Smooth muscle cell of bladder (primary cell): ENCODE data around the gene ITGA8. TPM values are rescaled to one million over a fixed set of nuclear protein-coding genes. Genes with fewer than 3 reads are reported as not detected.

Experiments
- total RNA-seq: library from RNA; depleted of rRNA; stranded (reverse); fragments of >200 nt; gene quantifications from 2 replicates; pipeline ENCODE4 v1.2.3, GENCODE V29; 2014

Gene ITGA8
- total RNA-seq, result 1.3 and 8.5 TPM in 2 replicates

GRCh38 chr10:15719899-15720634 lies at the start of gene ITGA8:
Gene ITGA8 (minus strand): TSS chr10:15719922. CDS start chr10:15719771, 151 bp downstream.

Other genes starting within 250 kb of the ITGA8 start
- gene MINDY3, start 140.6 kb upstream of the ITGA8 start, total RNA-seq, result 26.6 and 26.7 TPM in 2 replicates